ENCODE measurements around the gene NRXN3.

DNA sequence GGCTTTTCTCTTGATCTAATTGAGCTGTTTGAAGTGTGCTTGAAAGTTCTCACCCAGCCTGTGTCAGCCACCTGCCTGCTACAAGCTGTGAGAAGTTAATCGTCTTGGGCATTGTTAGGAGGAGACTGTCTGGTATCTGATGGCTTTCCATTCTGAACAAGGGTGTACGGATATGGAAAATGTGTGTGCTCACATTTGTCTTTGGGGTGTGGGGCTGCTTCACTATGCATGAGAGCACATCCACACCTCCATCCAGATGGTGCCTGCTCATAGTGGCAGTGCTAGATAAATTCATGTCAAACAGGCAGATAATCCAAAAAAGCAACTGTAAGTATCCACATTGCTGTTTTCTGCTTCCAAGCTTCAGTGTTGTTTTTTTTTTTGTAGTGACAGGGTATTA is 1578.9 kb downstream of the NRXN3 start:
- TF ChIP-seq, protein P1, sequence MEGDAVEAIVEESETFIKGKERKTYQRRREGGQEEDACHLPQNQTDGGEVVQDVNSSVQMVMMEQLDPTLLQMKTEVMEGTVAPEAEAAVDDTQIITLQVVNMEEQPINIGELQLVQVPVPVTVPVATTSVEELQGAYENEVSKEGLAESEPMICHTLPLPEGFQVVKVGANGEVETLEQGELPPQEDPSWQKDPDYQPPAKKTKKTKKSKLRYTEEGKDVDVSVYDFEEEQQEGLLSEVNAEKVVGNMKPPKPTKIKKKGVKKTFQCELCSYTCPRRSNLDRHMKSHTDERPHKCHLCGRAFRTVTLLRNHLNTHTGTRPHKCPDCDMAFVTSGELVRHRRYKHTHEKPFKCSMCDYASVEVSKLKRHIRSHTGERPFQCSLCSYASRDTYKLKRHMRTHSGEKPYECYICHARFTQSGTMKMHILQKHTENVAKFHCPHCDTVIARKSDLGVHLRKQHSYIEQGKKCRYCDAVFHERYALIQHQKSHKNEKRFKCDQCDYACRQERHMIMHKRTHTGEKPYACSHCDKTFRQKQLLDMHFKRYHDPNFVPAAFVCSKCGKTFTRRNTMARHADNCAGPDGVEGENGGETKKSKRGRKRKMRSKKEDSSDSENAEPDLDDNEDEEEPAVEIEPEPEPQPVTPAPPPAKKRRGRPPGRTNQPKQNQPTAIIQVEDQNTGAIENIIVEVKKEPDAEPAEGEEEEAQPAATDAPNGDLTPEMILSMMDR (IDR thresholded peaks at IDR 0.05) = no peak
- no peak for TF ChIP-seq FOXJ3 (CRISPR knock-in tag; IDR thresholded peaks at IDR 0.05)
- TF ChIP-seq EP300 (IDR thresholded peaks at IDR 0.05; ENCODE audit: borderline replicate concordance in 1 of 2, low read depth in 1 of 2, low read length in 1 of 2) = no peak
- no peak for TF ChIP-seq SMC3 (IDR thresholded peaks at IDR 0.05; ENCODE audit: low read depth, low read length)

All from SK-N-SH (cell line).